CD4-positive, alpha-beta T cell treated with Interleukin-21 for 1 hour (primary cell): ENCODE results near the gene COL4A2.

ENCODE experiments used
- DNase-seq: peaks from one replicate; pipeline ENCODE4 v3.0.0-alpha.2; 2020

The COL4A2 gene

GRCh38 chr13:110341445-110342244 is 34.6 kb downstream of the COL4A2 start:
- no peak for DNase-seq

- DNase-seq: no peak
These were observed 35.4 kb downstream of the COL4A2 start for GRCh38 chr13:110342474-110342873.

GRCh38 chr13:110343241-110343865 is 36.3 kb downstream of the COL4A2 start:
- no peak for DNase-seq

- no peak for DNase-seq
These were observed 37.2 kb downstream of the COL4A2 start for GRCh38 chr13:110344320-110344719.

GRCh38 chr13:110345266-110345665 is 38.2 kb downstream of the COL4A2 start:
- DNase-seq: no peak

GRCh38 chr13:110345701-110346100 is 38.6 kb downstream of the COL4A2 start:
- no peak for DNase-seq

DNA sequence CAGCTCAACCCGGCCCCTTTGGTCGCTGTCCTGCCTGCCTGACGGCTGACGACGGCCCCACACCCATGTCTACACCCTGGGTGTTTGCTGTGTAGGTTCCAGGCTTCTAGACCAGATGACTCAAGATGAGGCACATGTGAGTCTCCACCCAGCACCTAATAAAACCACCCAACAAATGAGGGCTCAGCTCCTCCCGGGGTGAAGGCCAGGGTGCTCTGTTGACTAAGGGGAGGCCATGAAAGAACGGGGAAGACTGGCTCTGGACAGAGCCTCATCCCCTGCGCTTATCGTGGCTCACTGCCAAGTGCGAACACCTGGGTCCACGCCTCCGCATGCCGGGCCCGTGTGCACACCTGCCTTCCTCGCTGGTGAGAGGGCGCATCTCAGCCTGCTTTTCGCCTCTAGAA is 39.6 kb downstream of the COL4A2 start:
- no peak for DNase-seq

- no peak for DNase-seq
These were observed 40.0 kb downstream of the COL4A2 start for GRCh38 chr13:110347088-110347487.

GRCh38 chr13:110347535-110348308 is 40.6 kb downstream of the COL4A2 start:
- no peak for DNase-seq

GRCh38 chr13:110348309-110349105 is 41.4 kb downstream of the COL4A2 start:
- DNase-seq: no peak

- DNase-seq: no peak
These were observed 42.2 kb downstream of the COL4A2 start for GRCh38 chr13:110349239-110349638.

- DNase-seq: no peak
These were observed 43.0 kb downstream of the COL4A2 start for GRCh38 chr13:110350049-110350448.

DNA sequence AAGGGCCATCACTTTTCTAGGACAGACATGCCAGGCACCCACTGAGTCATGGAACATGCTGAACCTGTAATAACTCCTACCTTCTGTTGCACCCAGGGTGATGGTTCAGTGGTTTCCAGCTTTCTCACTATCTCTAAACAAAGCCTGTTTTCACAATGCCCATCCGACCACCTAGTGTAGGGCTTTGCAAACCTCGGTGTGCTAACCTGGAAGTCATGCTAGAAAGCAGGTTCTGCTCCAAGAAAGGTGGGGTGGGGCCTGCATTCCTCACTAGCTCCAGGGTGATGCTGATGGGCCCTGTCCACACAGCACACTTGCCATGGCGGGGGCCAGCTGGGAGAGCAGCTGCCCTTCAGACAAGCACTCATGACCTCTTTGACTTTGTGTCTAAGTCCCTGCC is 43.4 kb downstream of the COL4A2 start:
- no peak for DNase-seq

- DNase-seq: no peak
These were observed 44.7 kb downstream of the COL4A2 start for GRCh38 chr13:110351636-110352420.

DNA sequence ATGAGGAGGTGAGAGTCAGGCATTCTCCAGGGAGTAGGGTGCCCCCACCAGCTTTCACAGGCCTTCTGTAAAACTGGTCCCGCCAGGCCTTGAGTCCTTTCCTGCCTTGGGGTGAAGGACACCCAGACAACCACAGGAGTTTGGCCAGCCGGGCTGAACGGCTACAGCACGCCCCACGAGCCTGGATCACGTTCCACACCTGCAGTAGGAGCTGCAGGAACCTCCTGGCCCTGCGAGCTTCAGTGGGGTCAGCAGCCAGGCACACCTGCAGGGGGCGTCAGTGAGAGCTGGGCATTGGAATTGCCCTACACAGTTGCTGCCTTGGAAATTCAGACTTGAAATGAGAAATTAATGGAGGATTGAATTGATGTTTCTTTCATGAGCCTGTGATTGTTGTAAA is 45.7 kb downstream of the COL4A2 start:
- DNase-seq: no peak

- no peak for DNase-seq
These were observed 46.4 kb downstream of the COL4A2 start for GRCh38 chr13:110353339-110353977.

DNA sequence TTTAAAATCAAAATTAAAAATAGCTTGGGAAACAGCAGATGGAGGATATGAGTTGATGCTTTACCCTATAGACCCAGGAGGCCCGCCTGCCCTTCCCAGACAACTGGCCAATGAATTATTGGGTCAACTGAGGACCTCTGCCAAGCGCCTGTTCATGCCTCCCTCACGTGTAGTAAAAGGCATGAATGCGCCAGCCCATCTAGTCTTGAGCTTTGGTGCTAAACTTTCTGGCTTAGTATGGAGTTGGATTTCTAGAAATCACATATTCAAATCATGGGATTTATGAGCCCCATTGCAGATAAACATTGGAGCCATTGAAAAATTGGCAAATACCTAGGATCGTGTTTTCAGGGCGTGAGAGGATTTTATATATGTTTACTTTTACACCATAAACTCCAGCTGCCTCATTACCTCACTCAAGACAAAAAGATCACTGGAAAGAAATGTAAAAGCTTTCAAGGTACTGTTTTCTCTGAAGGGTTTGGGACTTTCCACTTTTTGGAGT is 47.1 kb downstream of the COL4A2 start:
- DNase-seq: no peak

- DNase-seq: no peak
These were observed 47.8 kb downstream of the COL4A2 start for GRCh38 chr13:110354715-110355473.

- DNase-seq: no peak
These were observed 49.3 kb downstream of the COL4A2 start for GRCh38 chr13:110356362-110356761.

GRCh38 chr13:110358381-110358780 is 51.3 kb downstream of the COL4A2 start:
- no peak for DNase-seq
